GM19035 (cell line): ENCODE measurements around the gene NUCKS1.

Experiments
- ATAC-seq: cut with Tn5 transposase; IDR thresholded peaks from one replicate; pipeline ENCODE4 v1.9.1; 2021; ENCODE audit not compliant: unreplicated experiment

NUCKS1 gene, protein sequence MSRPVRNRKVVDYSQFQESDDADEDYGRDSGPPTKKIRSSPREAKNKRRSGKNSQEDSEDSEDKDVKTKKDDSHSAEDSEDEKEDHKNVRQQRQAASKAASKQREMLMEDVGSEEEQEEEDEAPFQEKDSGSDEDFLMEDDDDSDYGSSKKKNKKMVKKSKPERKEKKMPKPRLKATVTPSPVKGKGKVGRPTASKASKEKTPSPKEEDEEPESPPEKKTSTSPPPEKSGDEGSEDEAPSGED

DNA sequence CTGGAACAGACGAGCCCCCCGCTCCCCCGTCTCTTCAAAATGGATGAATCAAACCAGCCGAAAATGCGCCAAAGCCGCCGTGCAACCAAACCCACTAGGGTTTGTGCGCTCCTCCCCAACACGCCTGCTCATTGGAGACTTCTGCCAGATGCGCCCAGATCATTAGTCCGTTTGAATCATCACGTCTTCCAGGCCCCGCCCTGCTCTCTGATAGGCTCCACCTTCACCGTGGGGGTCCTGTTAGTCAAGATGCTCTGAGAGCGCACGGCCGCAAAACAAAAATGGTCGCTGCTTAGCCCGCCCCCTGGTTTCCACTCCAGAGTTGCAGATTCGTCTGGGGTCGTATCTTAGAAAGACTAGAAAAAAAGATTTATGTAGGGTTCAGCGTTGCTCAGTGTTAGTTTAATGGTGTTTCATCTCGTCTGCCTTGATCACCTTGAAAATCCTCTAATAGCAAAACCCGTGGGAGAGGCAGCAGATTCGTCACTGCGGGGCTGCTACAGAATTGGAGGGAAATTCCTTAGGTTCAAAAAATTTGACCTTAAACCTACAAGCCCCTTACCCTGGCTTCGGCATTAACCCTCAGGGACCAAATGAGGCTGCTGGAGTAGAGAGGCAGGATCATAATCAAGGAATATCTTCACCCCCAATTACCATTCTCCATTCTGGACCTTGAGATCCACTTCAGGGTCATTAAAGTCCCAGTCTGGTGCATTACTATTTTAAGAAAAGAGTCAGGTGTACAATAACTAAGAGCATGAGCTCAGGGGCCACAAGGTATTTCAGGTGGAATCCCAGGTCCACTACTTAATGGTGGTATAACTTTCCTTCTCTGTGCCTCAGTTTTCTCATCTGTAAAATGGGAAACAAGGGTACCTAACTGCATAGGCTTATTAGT, at the start of gene NUCKS1:
Gene NUCKS1, minus strand, starts transcription at position 45 of the 898 bp plus-strand sequence. CDS start 209 bp downstream, outside the sequence.
- ATAC-seq, result peak; percentile 78

DNA sequence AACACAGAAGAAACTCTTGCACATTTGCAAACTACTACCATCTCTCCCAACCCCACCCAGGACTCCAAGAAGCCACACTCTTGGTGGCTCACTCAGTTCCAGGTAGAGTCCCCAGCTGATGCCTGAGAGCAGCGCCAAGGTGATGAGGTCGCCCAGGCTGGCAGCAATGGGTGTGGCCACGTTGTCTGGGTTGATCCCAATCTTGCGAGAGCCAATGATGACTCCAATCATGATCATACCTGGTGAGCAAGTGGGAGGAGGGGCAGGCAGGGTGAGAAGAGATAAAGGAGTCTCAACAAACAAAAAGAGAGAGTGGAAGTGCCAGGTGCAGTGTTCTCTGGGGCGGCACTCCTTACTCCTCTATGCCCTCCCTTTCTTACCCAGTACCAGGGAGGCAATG, 48.6 kb upstream of the NUCKS1 start:
- no peak for ATAC-seq

DNA sequence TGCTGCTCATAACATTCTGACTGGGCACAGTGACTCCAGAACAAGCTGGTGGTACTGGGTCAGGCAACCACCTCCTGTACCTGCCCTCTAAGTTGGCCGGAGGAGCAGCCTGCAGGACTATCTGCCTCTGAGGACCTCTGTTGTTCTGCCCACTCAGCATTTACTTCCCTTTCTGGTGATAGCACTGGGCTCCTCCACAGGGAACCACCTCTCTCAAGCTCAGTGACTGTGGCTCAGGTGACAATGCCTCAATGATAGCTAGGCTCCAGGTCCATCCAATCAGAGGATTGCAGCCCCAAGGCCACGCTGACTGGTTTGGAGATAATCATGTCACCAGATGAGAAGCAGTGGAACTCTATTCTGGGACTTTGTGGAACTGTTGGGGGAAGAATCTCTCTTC, 47.2 kb upstream of the NUCKS1 start:
- no peak for ATAC-seq

DNA sequence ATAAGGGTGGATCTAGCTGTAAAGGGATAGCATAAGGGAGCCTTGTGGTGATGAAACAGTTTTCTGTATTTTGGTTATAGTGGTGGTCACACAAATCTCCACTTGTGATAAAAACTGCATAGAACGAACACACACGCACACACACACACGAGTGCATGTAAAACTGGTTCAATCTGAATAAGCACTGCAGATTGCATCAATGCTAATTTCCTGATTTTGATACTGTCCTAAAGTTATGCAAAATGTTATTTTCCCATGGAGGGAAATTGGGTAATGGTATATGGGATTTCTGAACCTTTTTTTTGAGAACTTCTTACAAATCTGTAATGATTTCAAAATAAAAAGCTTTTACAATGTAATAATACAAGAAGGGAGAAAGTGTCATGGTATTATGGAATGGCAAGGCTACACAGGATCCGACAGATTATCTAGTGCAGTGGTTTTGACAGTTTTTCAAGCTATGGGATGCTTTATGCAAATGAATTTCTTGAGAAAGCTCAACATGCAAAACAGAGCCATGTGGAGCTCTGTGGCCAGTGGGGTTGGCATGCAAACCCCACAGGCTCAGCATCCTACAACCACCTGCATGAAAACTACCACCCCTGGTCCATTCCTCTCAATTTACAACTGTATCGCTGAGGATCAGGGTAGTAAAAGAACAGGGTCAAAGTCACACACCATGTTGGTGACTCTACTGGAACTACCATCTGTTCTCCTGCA, 44.2 kb upstream of the NUCKS1 start:
- no peak for ATAC-seq

DNA sequence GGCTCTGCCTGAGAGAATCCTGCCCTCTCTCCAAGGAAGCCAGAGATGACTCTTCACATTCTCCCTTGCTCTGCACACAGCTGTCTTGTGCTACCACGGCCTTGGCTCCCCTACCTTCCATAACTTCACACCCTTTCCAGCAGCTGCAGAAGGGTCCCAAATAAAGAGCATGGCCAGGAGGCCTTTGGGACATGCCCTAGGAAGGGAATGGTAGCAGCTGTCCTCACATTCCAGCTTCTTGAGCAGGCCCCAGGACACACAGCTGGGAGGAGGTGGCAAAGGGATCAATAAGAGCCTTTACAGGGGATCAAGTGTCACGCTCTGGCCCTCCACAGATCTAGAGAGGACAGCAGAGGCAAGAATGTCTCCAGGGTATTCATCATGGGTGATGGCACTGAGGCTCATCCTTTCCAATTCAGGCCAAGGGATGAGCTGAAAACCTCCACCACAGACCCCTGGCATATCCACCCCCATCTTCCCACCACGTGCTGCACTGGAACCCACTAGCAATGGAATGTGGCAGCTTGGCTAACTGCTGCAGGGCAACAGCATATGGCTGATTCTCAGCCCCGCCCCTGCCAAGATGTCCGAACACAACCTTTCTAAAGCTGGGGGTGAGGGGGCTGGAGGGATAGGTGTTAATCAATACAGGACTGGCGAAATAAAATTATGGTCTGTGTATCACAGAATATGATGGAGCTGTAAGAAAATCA, 43.1 kb upstream of the NUCKS1 start:
- no peak for ATAC-seq

DNA sequence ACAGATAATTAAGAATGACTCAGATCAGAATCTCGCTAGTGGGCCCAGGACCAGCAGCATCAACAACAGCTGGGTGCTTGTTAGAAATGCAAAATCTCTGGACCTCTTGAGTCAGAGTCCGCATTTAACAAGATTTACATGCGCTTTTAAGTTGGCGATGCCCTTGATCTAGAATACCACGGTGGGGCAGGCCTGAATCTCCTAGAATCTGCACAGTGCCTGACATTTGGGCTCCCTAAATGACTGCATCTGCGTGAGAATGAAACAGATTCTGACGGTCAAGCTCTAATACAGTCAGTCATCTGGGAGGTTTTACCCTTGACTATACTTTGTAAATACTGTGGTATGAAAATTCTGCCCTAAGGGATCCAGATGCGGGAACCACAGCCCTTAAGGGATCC, 42.5 kb upstream of the NUCKS1 start:
- no peak for ATAC-seq

DNA sequence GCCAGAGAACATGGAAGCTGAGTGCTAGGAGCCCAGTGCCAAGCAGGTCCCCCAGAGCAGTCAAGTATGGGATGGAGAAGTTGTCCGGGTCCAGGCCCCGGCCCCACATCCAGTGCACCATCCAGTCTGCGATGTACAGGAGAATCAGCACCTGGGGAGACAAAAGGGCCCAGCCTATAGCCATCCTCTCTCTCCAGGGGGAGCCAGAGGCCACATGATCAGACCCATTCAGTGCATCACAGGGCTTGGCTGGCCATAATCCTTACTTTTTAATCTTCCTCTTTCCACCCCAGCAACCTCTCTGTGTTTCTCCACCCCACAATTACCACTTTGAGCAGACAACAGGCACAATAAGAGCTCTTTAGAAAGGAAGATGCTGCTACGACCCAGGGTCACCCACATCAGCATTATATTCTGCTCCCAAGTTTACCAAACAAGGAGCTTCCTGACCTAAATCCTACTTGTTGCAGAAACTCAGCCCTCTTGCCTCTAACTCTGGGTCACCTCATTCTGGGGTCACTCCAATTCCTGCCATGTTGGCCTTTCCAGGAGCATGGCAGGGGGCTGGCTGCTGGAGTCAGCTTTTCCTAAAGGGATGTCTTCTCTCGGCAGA, 41.7 kb upstream of the NUCKS1 start:
- no peak for ATAC-seq

DNA sequence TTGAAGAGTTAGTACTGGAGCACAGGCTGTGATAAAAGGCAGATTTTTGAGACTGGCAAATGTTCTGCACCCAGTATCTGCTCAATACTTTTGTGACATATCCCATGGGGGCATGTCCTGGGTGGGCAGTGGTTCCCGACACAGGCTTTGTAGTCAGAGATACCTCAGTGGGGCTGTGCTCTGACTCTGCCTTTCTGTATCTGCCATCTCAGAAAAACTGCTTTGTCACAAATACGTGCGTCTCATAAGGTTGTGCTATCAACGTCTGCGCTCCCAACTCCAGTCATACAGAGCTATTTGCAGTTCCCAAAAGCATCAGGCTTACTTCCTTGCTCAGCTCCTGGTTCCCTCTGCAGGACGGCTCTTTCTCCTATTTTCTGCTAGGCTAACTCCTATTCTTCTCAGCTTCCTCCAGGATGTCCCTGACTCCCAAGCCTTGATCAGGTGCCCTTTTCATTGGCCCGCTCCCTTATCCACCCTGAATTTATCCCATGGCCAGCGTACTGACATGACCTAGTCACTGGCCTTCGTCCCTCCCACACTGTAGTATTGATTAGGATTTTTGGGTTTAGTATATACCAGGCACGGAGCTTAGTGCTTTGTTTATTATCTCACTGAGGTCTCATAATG, 37.4 kb upstream of the NUCKS1 start:
- no peak for ATAC-seq

DNA sequence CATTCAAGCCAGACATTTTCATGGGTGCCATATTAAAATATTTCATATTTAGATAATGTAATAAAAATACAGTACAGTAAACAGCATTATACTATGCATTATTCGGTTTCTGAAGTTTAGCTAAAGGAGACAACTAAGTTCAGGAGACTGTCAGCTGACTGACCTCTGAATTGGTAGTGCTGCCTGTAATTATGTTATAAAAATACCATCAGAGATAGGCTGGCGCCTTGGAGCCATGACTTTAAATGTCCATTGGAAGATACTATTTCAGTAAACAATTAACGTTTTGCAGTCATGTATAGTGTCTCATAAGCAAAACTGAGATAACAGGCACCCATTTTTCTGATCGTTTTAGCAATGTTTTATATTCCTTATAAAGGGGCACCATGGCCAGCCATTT, 36.6 kb upstream of the NUCKS1 start:
- ATAC-seq, result no peak

DNA sequence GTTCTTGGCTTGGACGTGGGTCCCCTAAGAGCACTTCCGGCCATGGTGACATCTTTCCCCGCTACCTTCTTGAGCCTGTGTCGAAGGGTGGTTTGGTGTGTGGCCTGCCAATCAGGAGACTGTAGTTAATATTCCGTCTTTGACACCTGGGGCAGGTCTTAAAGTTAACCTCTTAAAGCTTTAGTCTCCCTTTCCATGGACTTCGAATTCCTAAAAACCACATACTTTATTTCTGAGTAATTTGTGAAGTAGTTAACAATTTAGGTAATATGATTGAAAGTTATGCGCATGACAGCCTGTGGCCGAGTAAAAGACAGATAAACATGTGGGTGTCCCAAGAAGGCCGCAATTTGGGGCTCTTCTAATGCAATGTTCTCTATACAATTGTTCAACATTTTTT, 35.5 kb upstream of the NUCKS1 start:
- ATAC-seq, result no peak

DNA sequence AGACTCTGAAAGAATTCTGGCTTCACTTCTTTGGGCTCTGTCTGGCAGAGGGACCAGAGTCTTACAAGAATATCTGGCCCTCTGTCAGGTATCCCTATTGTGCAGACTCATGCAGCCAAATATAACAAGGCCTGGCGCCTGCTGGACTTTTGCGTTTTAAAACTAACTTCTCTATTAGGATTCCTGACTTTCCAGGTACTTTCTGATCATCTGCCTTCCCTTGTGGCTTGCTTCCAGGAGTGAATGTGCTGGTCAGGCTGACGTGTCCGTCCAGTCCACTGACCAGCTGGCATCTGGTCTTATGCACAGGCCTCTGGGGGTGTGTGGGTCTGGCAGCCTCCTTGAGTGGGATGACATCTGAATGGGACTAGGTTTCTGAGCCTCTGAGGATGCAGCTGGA, 33.9 kb upstream of the NUCKS1 start:
- no peak for ATAC-seq

DNA sequence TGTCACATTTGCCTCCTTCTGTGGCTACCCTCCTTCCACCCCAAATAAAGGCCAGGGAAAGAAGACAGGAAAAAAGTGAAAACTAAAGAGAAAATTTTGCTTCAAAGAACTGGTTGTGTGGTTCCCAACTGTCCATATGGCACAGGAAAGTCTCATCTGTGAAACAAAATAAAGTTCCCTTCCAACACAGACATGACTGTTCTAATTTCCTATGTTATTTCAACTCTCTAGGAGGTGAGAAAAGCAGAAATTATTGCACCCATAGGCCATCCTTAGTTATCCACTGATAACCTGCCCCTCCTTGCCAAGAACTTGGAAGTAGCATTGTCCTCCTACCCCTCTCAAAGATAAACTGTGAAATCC, 33.4 kb upstream of the NUCKS1 start:
- no peak for ATAC-seq

DNA sequence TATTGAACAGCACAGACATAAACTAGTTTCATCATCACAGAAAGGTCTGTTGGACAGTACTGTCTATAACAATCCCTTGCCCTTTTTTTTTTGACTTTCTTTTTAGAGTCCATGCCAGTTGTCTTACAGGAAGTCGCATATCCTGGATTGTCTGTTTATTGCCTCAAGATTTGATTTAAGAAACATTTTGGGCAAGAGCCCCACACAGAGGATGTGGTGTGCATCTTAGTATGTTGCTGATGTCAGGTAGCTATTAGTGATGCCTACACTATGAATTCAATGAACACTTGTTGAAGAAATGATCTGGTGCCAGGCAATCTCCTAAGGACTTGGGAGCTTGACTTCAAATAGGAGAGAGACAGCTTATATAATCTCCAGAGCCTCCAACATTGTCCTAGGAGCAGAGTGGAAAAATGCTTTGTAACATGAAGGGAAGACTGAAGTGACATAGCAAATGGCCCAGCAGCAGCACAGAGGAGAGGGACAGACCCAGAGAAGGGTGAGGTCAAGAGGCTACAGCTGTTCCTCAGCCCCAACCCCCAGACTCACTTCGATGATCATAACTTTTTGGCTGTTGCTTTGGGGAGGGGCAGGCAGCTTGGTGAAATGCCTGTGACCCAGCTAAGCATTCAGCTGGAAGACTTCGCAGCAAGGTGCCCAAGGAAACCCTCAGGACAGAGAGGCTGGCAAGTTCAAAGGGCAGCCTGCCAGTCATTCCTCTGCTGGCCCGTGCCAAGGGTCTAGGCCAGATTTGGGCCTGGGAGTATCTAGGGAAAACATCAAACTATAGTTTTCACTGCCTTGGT, 32.8 kb upstream of the NUCKS1 start:
- ATAC-seq, result no peak

DNA sequence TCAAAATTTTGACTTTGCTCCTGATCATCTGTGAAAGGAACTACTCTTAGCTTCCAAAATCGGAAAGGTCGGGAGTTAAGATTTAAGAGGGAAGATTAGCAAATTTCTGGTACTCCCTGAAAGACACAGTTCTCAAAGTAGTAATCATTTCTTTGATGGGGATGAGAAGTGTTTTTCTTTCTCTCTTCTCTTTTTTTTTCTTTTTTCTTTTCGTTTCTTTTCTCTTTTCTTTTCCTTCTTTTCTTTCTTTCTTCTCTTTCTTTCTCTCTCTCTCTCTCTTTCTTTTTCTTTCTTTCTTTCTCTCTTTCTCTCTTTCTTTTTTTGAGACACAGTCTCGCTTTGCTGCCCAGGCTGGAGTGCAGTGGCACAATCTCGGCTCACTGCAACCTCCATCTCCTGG, 30.4 kb upstream of the NUCKS1 start:
- no peak for ATAC-seq

DNA sequence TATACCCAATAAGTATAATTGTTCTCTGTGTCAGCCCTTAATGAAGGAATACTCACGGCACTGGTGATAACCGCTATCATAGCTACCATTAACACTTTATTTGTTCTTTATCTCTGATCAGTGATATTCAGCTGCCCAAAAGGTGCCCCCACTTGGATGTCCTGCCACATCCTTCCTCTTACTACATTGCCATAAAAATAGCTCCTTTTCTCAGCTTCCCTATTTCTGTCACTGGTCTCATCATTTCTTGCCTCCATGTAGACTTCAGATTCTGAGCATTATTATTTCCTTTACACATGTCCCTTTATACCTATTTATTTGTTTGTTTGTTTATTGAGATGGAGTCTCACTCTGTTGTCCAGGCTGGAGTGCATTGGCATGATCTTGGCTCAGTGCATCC, 28.0 kb upstream of the NUCKS1 start:
- no peak for ATAC-seq

DNA sequence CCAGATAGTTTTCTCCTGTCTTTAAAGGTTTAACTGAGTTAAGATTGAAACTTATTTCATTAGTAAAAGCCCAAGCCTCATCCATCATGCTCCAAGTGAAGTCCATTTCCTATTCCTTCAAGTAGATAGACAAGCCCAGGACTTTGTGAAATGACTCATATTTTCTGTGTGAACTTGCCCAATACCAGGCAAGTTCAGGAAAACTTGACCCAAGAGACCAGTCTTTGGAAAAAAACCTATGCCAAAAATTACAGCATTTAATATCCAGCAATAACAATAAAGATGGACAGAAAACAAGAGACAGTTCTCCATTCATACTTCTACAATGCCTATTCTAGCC, 25.7 kb upstream of the NUCKS1 start:
- no peak for ATAC-seq

DNA sequence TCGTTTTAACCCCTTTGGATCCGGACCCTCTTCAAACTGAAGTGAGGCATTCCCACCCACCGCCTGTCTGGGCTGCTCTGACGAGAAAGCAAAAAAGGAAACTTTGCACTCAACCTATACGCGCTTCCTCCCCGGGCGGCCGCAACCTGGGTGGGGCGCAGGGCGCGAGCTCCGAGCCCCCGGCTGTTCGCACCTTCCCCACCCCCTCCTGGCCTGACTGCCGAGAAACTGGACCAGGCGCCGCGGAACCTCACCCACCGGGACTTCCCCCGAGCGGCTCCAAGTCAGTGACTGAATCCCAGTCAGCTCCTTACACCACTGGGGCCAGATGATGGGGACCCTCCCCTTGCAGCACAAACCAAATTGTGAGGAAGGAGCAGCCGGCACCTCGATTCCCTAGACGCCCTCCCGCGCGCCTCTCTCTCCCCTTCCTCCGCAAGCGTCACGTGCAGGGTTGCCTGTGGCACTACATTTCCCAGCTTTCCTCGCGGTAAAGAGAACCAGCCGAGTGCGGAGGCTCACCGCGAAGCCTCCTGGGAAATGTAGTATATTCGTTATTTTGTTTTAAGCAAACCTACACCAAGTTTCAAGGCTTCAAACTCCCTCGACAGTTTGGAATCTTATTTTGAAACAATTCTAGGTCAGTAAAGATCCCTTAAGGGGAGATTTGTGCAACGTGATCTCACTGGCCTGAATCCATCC, 25.2 kb upstream of the NUCKS1 start, which contains the start of gene RAB29:
Gene RAB29, minus strand, starts transcription at position 468 of the 702 bp plus-strand sequence. CDS start 526 bp downstream, outside the sequence.
- ATAC-seq, result peak; percentile 87

DNA sequence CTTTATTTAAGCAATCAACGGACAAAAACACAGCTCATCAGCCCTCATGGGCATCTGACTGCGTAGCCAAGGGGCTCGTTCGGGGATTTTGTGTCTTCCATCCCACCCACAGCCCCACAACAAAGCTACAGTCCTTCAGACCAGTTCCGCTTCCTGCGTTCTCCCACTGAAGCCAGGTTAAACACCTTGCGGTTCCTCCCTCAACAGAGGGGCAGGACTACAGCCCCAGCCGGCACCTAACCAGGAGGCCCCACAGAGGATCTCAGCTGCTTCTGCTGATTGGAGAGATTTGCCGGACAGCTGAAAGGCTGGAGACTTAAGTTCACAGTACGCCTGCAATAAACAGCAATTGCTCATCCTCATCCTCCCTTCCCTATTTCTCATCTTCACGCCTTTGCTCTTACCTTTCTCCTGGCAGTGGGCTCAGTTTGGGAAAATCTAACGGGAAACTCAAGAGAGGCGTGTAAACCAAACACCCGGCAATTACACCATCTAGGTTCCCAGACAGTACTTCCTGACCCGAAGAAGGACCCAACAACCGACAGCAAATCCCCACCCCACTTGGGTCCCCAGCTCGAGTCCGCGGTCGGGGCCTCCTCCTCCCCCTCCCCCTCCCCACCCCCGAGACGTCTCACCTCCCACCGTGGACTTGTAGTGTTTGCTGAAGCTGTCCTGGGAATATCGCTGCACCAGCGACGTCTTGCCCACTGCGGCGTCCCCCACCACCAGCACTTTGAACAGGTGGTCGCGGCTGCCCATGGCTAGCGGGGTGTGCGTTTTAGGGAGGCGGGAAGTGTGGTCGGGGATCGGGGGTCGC, 24.4 kb upstream of the NUCKS1 start:
- no peak for ATAC-seq
